GM12891 (cell line): ENCODE results near the gene INSYN2A.

ENCODE experiments used
- POLR2A ChIP-seq: IDR thresholded peaks from 2 replicates; pipeline ENCODE4 v1.6.1; 2011; ENCODE audit warnings: low read depth, low read length, control low read depth
- POLR2AphosphoS5 ChIP-seq: IDR thresholded peaks from 2 replicates; pipeline ENCODE4 v1.6.1; 2011; ENCODE audit warnings: low read depth, low read length, control low read depth
- SPI1 ChIP-seq: IDR thresholded peaks from 2 replicates; pipeline ENCODE4 v1.6.1; 2011; ENCODE audit warnings: low read depth, low read length, control low read depth
- TAF1 ChIP-seq: IDR thresholded peaks from 2 replicates; pipeline ENCODE4 v1.6.1; 2011; ENCODE audit warnings: low read depth, low read length, control low read depth

DNA sequence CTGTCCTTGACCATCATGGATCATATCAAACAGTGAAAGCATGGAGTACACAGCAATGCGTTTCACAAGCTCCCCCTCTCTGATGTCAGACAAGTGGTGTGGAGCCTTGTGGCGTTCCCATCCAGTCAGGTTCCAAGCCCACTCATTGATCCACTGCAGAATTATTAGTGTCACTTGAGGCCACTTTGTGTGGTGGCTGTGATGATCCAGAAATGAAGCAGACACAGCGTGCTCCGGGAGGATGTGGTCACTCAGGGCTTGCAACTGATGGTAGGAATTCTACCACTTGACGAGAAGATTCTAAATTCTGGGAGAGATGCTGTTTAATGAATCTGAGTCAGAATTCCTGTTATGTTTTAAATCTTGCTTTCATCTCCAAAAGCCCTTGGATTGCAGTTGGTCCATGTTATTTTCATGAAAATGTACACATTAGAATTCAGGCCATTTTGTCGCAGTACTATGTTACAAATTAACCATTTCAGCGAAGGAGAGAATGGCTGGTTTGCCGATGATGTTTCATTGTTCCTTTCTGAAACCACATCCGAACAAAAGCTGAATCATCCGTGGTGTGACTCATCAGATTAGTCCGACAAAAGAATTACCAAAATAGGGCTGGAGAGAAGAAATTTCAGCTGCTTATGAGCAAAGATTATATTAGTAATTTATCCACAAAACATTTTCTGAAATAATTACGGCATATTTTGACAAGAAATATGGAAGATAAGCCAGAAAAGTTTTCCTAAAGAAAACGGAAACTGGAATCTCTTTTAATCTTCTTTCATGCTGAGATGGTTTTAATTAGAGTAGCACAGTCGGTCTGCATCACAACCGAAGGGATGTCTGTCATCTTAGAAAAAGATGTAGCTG, 48.1 kb downstream of the INSYN2A start:
- TF ChIP-seq POLR2AphosphoS5: no peak
- no peak for TF ChIP-seq POLR2A
- TF ChIP-seq SPI1: no peak
- no peak for TF ChIP-seq TAF1
